22Rv1 (cell line): ENCODE results near the gene LRRTM4.
"Not testable (repeated sequence)": the region's sequence is repeated elsewhere in the genome, so short reads cannot be mapped to it uniquely, and the experiment has no call there.

Source experiments
- CTCF ChIP-seq: fragments of 450-650 bp; IDR thresholded peaks from 2 replicates; pipeline ENCODE4 v1.5.1; 2017; ENCODE audit warnings: mild to moderate bottlenecking
- ZFX ChIP-seq: fragments of 450-650 bp; IDR thresholded peaks from 2 replicates; pipeline ENCODE4 v1.6.1; 2017; ENCODE audit warnings: antibody characterized with exemption, borderline replicate concordance

- not testable (repeated sequence) for TF ChIP-seq CTCF, ZFX
Measured at GRCh38 chr2:77128479-77128878, 393.7 kb downstream of the LRRTM4 start.
